GM12878 (cell line): ENCODE measurements around the gene CFAP53. TPM values are rescaled to one million over a fixed set of nuclear protein-coding genes. Genes with fewer than 3 reads are reported as not detected.

Experiments
- ATAC-seq: fragments of 200-7000 bp; cut with Tn5 transposase; 3 replicates; pipeline ENCODE4 v1.9.1; 2020; ENCODE audit warnings: mild to moderate bottlenecking, moderate library complexity
- BruUV-seq: library from RNA; stranded (reverse); fragments of 400-500 nt; replicated peaks from 2 replicates; lab custom pipeline; 2021; lab: Mats Ljungman, UMichigan
- CTCF ChIA-PET: fragments of 300-600 bp; sonication (Branson Sonifier 250); formaldehyde crosslinking; extraction: SDS; loops from one replicate; lab custom pipeline; 2021; ENCODE audit warnings: inconsistent platforms; lab: Yijun Ruan, JAX
- POLR2A ChIA-PET: fragments of 350-600 bp; formaldehyde crosslinking; extraction: SDS; loops from one replicate; lab custom pipeline; 2021; ENCODE audit warnings: inconsistent platforms; lab: Charles Lee
- RAD21 ChIA-PET: fragments of 300-600 bp; sonication (Branson Sonifier 250); formaldehyde crosslinking; loops from one replicate; lab custom pipeline; 2023; ENCODE audit warnings: antibody characterized with exemption; ENCODE audit not compliant: unreplicated experiment; lab: Charles Lee
- SMC1A ChIA-PET: fragments of 300-600 bp; sonication (Branson Sonifier 250); formaldehyde crosslinking; loops from one replicate; lab custom pipeline; 2023; ENCODE audit not compliant: unreplicated experiment, uncharacterized antibody; lab: Charles Lee
- DNase-seq: peaks from one replicate; pipeline ENCODE4 v3.0.0-alpha.2; 2011; ENCODE audit warnings: low read depth, low spot score
- FAIRE-seq: peaks from 3 replicates; lab custom pipeline; 2011; peaks lifted over from hg19 to GRCh38; lab: Jason Lieb, UNC
- H2AFZ ChIP-seq: 2 replicates; pipeline ENCODE4 v1.6.0; 2011; ENCODE audit warnings: low read depth, low read length, control low read depth; ENCODE audit not compliant: control insufficient read depth
- H3K27ac ChIP-seq: 2 replicates; pipeline ENCODE4 v1.5.1; 2011; ENCODE audit warnings: control low read depth; ENCODE audit not compliant: control insufficient read depth, insufficient read depth
- H3K27me3 ChIP-seq, 2 experiments: replicated peaks in 1 of 2; 2 replicates each; pipeline versions ENCODE4 v1.6.0 to v1.6.1; 2011; ENCODE audit warnings: low read length in 1 of 2; ENCODE audit not compliant: control insufficient read depth in 2 of 2, insufficient read depth in 2 of 2
- H3K36me3 ChIP-seq, 2 experiments: 2 replicates each; pipeline ENCODE4 v1.5.1; 2011; ENCODE audit warnings: low read length in 1 of 2; ENCODE audit not compliant: control insufficient read depth in 2 of 2, insufficient read depth in 2 of 2
- H3K4me1 ChIP-seq: 2 replicates; pipeline ENCODE4 v1.6.1; 2011; ENCODE audit warnings: mild to moderate bottlenecking, low read length, moderate library complexity, mixed read lengths; ENCODE audit not compliant: control insufficient read depth, insufficient read depth
- H3K4me2 ChIP-seq: 2 replicates; pipeline ENCODE4 v1.6.0; 2011; ENCODE audit warnings: control low read depth; ENCODE audit not compliant: control insufficient read depth, insufficient read depth
- H3K4me3 ChIP-seq: fragments of 200-600 bp; sonication (generic); 2 replicates; pipeline ENCODE4 v1.5.1; 2016
- H3K79me2 ChIP-seq: 2 replicates; pipeline ENCODE4 v1.6.0; 2011; ENCODE audit warnings: low read length; ENCODE audit not compliant: control insufficient read depth, insufficient read depth
- H3K9ac ChIP-seq: 2 replicates; pipeline ENCODE4 v1.8.0; 2011; ENCODE audit warnings: low read length, control low read depth, mixed read lengths; ENCODE audit not compliant: control insufficient read depth, insufficient read depth
- H3K9me3 ChIP-seq: replicated peaks from 3 replicates; pipeline ENCODE4 v1.5.1; 2011; ENCODE audit warnings: mild to moderate bottlenecking, low read length; ENCODE audit not compliant: control insufficient read depth, insufficient read depth
- H4K20me1 ChIP-seq: 2 replicates; pipeline ENCODE4 v1.6.0; 2011; ENCODE audit not compliant: control insufficient read depth, insufficient read depth
- CHD1 ChIP-seq: IDR thresholded peaks from 2 replicates; pipeline ENCODE4 v1.6.1; 2012; ENCODE audit warnings: low read depth, low read length, improper control_type of control experiment
- FOXM1 ChIP-seq: IDR thresholded peaks from 2 replicates; pipeline ENCODE4 v1.6.1; 2012; ENCODE audit warnings: low read depth, mild to moderate bottlenecking, inconsistent platforms, low read length, moderate library complexity
- HDAC6 ChIP-seq: fragments of 200-600 bp; sonication (generic); IDR thresholded peaks from one replicate; pipeline ENCODE4 v1.8.0; 2017; ENCODE audit warnings: antibody characterized with exemption; ENCODE audit not compliant: unreplicated experiment
- KDM1A ChIP-seq: fragments of 200-600 bp; sonication (generic); IDR thresholded peaks from 2 replicates; pipeline ENCODE4 v1.6.1; 2016; ENCODE audit warnings: borderline replicate concordance
- NFYA ChIP-seq: IDR thresholded peaks from 2 replicates; pipeline ENCODE4 v1.6.1; 2011; ENCODE audit warnings: low read depth, mild to moderate bottlenecking, low read length, improper control_type of control experiment, borderline replicate concordance
- PML ChIP-seq: IDR thresholded peaks from 2 replicates; pipeline ENCODE4 v1.6.1; 2012; ENCODE audit warnings: low read length, inconsistent platforms
- POU2F2 ChIP-seq: IDR thresholded peaks from 3 replicates; pipeline ENCODE4 v1.6.1; 2011; ENCODE audit warnings: low read depth, mild to moderate bottlenecking, low read length, borderline replicate concordance
- RELB ChIP-seq: fragments of 450-650 bp; IDR thresholded peaks from 2 replicates; pipeline ENCODE4 v1.6.1; 2017; ENCODE audit warnings: low read depth, mild to moderate bottlenecking, moderate library complexity
- RFX5 ChIP-seq: IDR thresholded peaks from 2 replicates; pipeline ENCODE4 v1.6.1; 2011; ENCODE audit warnings: low read depth, low read length, improper control_type of control experiment
- SMAD1 ChIP-seq: fragments of 450-650 bp; IDR thresholded peaks from 2 replicates; pipeline ENCODE4 v1.6.1; 2018; ENCODE audit warnings: mild to moderate bottlenecking, low read depth; ENCODE audit not compliant: partially characterized antibody
- SPI1 ChIP-seq: IDR thresholded peaks from 2 replicates; pipeline ENCODE4 v1.6.1; 2011; ENCODE audit warnings: low read depth, mild to moderate bottlenecking, low read length, moderate library complexity, borderline replicate concordance; ENCODE audit not compliant: insufficient read depth
- WGBS: methylation state at CpG from one replicate; pipeline ENCODE4 v1.1.6; 2016; ENCODE audit warnings: low lambda C conversion rate; ENCODE audit not compliant: insufficient replicate concordance, insufficient coverage; ENCODE audit errors: missing lambda C conversion rate; 5-methylcytosine and 5-hydroxymethylcytosine counted together
- in situ Hi-C: fragments of 300-500 bp; cut with MboI; formaldehyde crosslinking; loops from 9 replicates; pipeline ENCODE4 v1.14.3; 2018; ENCODE audit warnings: mixed read lengths
- intact Hi-C: fragments of 100-400 bp; cut with micrococcal nuclease; formaldehyde crosslinking; loops from one replicate; pipeline ENCODE4 v1.14.2; 2022; ENCODE audit not compliant: unreplicated experiment
- polyA plus RNA-seq, 11 experiments: library from polyadenylated mRNA; depleted of rRNA in 4 of 11; unstranded in 6 of 11; stranded (reverse) in 5 of 11; fragments of >200 nt; fragmentation: Nextera tagmentation in 4 of 11; fragmentation: Illumina TruSeq in 1 of 11; extraction: Ambion mirVana in 4 of 11; extraction: Trizol in 1 of 11; gene quantifications; 1 replicate in 1 of 11; 2 replicates in 10 of 11; pipeline versions ENCODE4 v1.2.1 to v1.2.3, GENCODE V29; 2011 to 2016; ENCODE audit warnings: inconsistent platforms in 2 of 11, missing spikeins in 2 of 11, low read depth in 1 of 11
- total RNA-seq, 4 experiments: library from RNA; depleted of rRNA in 3 of 4; stranded (reverse); fragments of >200 nt in 3 of 4; fragmentation: Illumina TruSeq in 1 of 4; extraction: Trizol in 1 of 4; gene quantifications; 2 replicates each; pipeline versions ENCODE4 v1.2.1 to v1.2.3, GENCODE V29; 2013 to 2021

CFAP53 gene
- total and polyA plus RNA-seq, 10 of the 15 experiments (the other 5 are each of a cell fraction or from before 2014, with no cell fraction given), result 0.05 to 0.31 (median 0.12) TPM; not detected in 1

- ChIA-PET POLR2A (interaction anchor here (1.1 kb wide), 1 partner anchor 48 kb away, joined by 3 read pairs; no protein-coding TSS in a partner anchor), RAD21 (interaction anchor here (1.0 to 1.5 kb wide), 3 partner anchors 11 to 77 kb away, joined by 4 to 13 read pairs (median 6); no protein-coding TSS in a partner anchor), CTCF (interaction anchor here (1.6 to 1.9 kb wide), 3 partner anchors 12 to 78 kb away, joined by 4 to 12 read pairs (median 9); no protein-coding TSS in a partner anchor), SMC1A (interaction anchor here (1.9 to 2.3 kb wide), 2 partner anchors 11 to 76 kb away, joined by 18 to 20 read pairs; no protein-coding TSS in a partner anchor)
- BruUV-seq, result no TSS peak
- in situ Hi-C loops (loop anchor here (10.0 to 25.0 kb wide), 3 partner anchors 75 to 1467 kb away; no protein-coding TSS in a partner anchor), intact Hi-C loops (loop anchor here (2.0 to 10.0 kb wide), 3 partner anchors 13 to 1325 kb away; partner anchors contain the start of genes C18orf32, CFAP53 and SMAD7)
- ATAC-seq (no peak), FAIRE-seq (no peak), DNase-seq (no peak)
- peak overlapping the region; percentile 88; the same call in 1 of the 2 replicates for H3K27ac ChIP-seq
- H3K79me2 ChIP-seq, result peaks cover 35% of the 10 kb centered on the region
- peaks cover 8% of the 10 kb centered on the region for H3K4me1 ChIP-seq
- 92% methylated on average over 7 of the region's 7 CpGs for WGBS
- peaks cover 46 to 56% of the 10 kb centered on the region in 2 experiments for H3K36me3 ChIP-seq
- H2AFZ ChIP-seq, result no peak overlapping the region
- no peaks in the 10 kb centered on the region for H3K9me3 ChIP-seq
- no peaks in the 10 kb centered on the region for H3K27me3 ChIP-seq
- H3K4me3 ChIP-seq, result peak overlapping the region; percentile 99
- H3K9ac ChIP-seq, result peak overlapping the region; percentile 81
- TF ChIP-seq KDM1A (no peak), NFYA (no peak), RELB (no peak), PML (no peak), HDAC6 (no peak), FOXM1 (no peak), SPI1 (no peak), CHD1 (no peak), SMAD1 (no peak), POU2F2 (no peak), RFX5 (no peak)
- H3K4me2 ChIP-seq, result peak overlapping the region; percentile 95
- no peaks in the 10 kb centered on the region for H4K20me1 ChIP-seq
Observed at GRCh38 chr18:50279752-50280151, 13.5 kb upstream of the CFAP53 start.
